ENCODE data around the gene SLCO3A1. TPM values are rescaled to one million over a fixed set of nuclear protein-coding genes. Genes with fewer than 3 reads are reported as not detected.

SLCO3A1 gene
- total RNA-seq, 2 donors from 2014 or later, result 7.2 to 11.4 TPM

DNA sequence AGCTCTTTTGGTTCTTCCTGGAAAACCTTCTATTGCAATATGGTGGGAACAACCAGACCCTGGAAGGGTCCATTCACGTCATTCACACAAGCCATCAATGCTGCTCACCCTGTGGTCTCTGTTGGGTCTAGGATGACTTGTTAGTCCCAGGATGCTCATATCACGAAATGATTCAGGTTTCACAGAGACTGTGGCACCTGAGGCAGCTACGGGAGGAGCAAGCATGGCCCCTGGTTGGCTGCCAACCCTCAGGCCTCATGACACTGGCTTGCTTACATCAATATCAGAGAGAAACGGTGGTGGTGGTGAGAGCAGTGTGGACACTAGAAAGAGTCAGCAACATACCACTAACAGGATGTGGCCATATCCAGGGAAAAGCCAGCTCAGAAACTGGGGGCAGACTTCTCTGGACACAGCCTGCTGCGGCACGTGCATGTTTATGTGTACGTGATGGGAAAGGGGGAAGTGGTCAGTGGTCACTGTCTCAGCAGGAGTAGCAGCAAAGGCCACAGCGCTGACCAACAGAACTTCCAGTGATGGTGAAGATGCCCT, 331.2 kb downstream of the SLCO3A1 start:
- peaks cover 6% of the 10 kb centered on the region for H3K4me1 Mint-ChIP-seq
- no peaks in the 10 kb centered on the region for H3K4me1 ChIP-seq (ENCODE audit: control insufficient read depth, insufficient read depth, low read length)

DNA sequence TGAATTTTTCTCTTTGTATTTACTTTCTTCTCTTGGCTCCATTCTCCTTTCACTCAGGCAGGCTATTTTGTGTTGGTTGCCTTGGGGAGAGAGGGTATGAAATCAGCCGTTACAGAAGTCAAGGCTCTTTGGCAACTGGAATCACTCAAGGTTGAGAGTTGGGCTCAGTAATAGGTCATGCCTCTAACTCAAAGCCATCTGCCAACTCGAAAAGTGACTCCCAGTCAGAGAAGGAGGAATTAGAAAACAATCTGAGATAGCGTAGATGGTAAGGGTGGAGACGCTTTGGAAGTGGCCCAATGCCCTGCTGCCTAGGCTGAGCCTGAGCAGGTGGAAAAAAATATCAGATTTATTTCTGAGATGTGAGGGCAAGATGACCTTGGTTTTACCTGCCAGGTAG, 334.5 kb downstream of the SLCO3A1 start:
- Histone ChIP-seq H3K4me3 (ENCODE audit: low read length) (no peak overlapping the region), H3K9ac (ENCODE audit: extremely low read depth, low read length, poor library complexity, severe bottlenecking) (no peak overlapping the region), H3K9me3 (ENCODE audit: control insufficient read depth, low read length) (no peaks in the 10 kb centered on the region), H3K27me3 (ENCODE audit: control insufficient read depth, insufficient read depth, low read length, poor library complexity, severe bottlenecking) (no peaks in the 10 kb centered on the region), H3K4me1 (ENCODE audit: control insufficient read depth, insufficient read depth, low read length) (no peaks in the 10 kb centered on the region), H3K27ac (ENCODE audit: low read depth, low read length) (no peak overlapping the region), H3K36me3 (ENCODE audit: control insufficient read depth, insufficient read depth, low read length) (no peaks in the 10 kb centered on the region)
- 94 to 95% methylated on average over 3 to 4 of the region's 4 CpGs for WGBS, 2 experiments (ENCODE audit: insufficient coverage in 1 of 2, insufficient read length in 1 of 2)
- H3K4me1 Mint-ChIP-seq, result peaks cover 6% of the 10 kb centered on the region
- H3K27me3 Mint-ChIP-seq (ENCODE audit: insufficient read depth), result peaks cover 2% of the 10 kb centered on the region
- no peak for DNase-seq
- no peak overlapping the region for H3K4me3 Mint-ChIP-seq
- TF ChIP-seq, protein P1, sequence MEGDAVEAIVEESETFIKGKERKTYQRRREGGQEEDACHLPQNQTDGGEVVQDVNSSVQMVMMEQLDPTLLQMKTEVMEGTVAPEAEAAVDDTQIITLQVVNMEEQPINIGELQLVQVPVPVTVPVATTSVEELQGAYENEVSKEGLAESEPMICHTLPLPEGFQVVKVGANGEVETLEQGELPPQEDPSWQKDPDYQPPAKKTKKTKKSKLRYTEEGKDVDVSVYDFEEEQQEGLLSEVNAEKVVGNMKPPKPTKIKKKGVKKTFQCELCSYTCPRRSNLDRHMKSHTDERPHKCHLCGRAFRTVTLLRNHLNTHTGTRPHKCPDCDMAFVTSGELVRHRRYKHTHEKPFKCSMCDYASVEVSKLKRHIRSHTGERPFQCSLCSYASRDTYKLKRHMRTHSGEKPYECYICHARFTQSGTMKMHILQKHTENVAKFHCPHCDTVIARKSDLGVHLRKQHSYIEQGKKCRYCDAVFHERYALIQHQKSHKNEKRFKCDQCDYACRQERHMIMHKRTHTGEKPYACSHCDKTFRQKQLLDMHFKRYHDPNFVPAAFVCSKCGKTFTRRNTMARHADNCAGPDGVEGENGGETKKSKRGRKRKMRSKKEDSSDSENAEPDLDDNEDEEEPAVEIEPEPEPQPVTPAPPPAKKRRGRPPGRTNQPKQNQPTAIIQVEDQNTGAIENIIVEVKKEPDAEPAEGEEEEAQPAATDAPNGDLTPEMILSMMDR (conservative IDR thresholded peaks at IDR 0.05), result no peak
- H3K36me3 Mint-ChIP-seq (ENCODE audit: low read depth), result no peaks in the 10 kb centered on the region
- H3K27ac Mint-ChIP-seq, result no peak overlapping the region
- H3K9me3 Mint-ChIP-seq, result no peaks in the 10 kb centered on the region

More for the DNA sequence above, 331.2 kb downstream of the SLCO3A1 start:
- Mint-ChIP-seq H3K9me3 (no peaks in the 10 kb centered on the region), H3K27me3 (ENCODE audit: insufficient read depth) (peaks cover 2% of the 10 kb centered on the region), H3K27ac (no peak overlapping the region), H3K36me3 (ENCODE audit: low read depth) (no peaks in the 10 kb centered on the region), H3K4me3 (no peak overlapping the region)
- Histone ChIP-seq H3K9me3 (ENCODE audit: control insufficient read depth, low read length) (no peaks in the 10 kb centered on the region), H3K27ac (ENCODE audit: low read depth, low read length) (no peak overlapping the region), H3K36me3 (ENCODE audit: control insufficient read depth, insufficient read depth, low read length) (no peaks in the 10 kb centered on the region), H3K9ac (ENCODE audit: extremely low read depth, low read length, poor library complexity, severe bottlenecking) (no peak overlapping the region), H3K27me3 (ENCODE audit: control insufficient read depth, insufficient read depth, low read length, poor library complexity, severe bottlenecking) (no peaks in the 10 kb centered on the region), H3K4me3 (ENCODE audit: low read length) (no peak overlapping the region)
- TF ChIP-seq, protein P1 (conservative IDR thresholded peaks at IDR 0.05), result no peak
- WGBS, 2 experiments (ENCODE audit: insufficient coverage in 1 of 2, insufficient read length in 1 of 2), result 96 to 99% methylated on average over 7 to 8 of the region's 8 CpGs
- no peak for DNase-seq

DNA sequence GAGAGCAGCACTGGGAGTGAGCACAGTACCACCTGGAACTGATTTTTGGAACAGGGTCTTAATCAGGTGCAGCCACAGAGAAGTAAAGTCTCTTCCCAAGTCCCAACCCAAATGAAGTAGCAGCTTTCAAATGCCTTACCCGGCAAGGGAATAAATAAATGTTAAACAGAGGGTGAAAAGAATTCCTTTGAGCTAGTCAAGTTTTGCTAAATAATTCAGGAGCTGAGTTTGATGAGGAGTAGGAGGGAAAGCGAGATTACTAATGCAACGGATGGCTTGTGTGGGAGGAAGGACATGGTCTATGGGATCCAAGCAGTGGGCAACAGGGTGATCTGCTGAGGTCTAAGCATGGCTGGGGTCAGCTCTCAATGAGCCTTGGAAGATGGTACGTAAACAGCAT, 335.7 kb downstream of the SLCO3A1 start:
- Histone ChIP-seq H3K9ac (ENCODE audit: extremely low read depth, low read length, poor library complexity, severe bottlenecking) (no peak overlapping the region), H3K27me3 (ENCODE audit: control insufficient read depth, insufficient read depth, low read length, poor library complexity, severe bottlenecking) (no peaks in the 10 kb centered on the region), H3K9me3 (ENCODE audit: control insufficient read depth, low read length) (no peaks in the 10 kb centered on the region), H3K27ac (ENCODE audit: low read depth, low read length) (no peak overlapping the region), H3K36me3 (ENCODE audit: control insufficient read depth, insufficient read depth, low read length) (no peaks in the 10 kb centered on the region), H3K4me3 (ENCODE audit: low read length) (no peak overlapping the region), H3K4me1 (ENCODE audit: control insufficient read depth, insufficient read depth, low read length) (no peaks in the 10 kb centered on the region)
- Mint-ChIP-seq H3K27ac (no peak overlapping the region), H3K36me3 (ENCODE audit: low read depth) (no peaks in the 10 kb centered on the region), H3K4me3 (no peak overlapping the region), H3K4me1 (peaks cover 6% of the 10 kb centered on the region), H3K27me3 (ENCODE audit: insufficient read depth) (peaks cover 2% of the 10 kb centered on the region), H3K9me3 (no peaks in the 10 kb centered on the region)
- WGBS, 2 experiments (ENCODE audit: insufficient coverage in 1 of 2, insufficient read length in 1 of 2), result 89 to 96% methylated on average over 4 of the region's 4 CpGs
- TF ChIP-seq, protein P1 (conservative IDR thresholded peaks at IDR 0.05), result no peak
- no peak for DNase-seq

All from endodermal cell (in vitro differentiated cells).